DOHH2 (cell line): Measurements from ENCODE around the gene BBX.
A peak's percentile ranks its signal among the peaks of the same experiment; 100 is the strongest.

ENCODE experiments used
- H3F3A ChIP-seq: fragments of 200-600 bp; sonication (generic), shearing (Covaris generic); 2 replicates; pipeline ENCODE4 v1.6.0; 2016; ENCODE audit warnings: antibody characterized with exemption, mild to moderate bottlenecking; ENCODE audit not compliant: control insufficient read depth, insufficient read depth
- H3K27ac ChIP-seq: fragments of 200-600 bp; sonication (generic); 2 replicates; pipeline ENCODE4 v1.5.1; 2014; ENCODE audit warnings: low read depth, mild to moderate bottlenecking, low read length, moderate library complexity
- H3K27me3 ChIP-seq: fragments of 200-600 bp; sonication (generic); 2 replicates; pipeline ENCODE4 v1.6.1; 2014; ENCODE audit warnings: mild to moderate bottlenecking, low read length, mixed read lengths; ENCODE audit not compliant: control insufficient read depth
- H3K36me3 ChIP-seq: fragments of 200-600 bp; sonication (generic); 2 replicates; pipeline ENCODE4 v1.6.1; 2014; ENCODE audit warnings: mild to moderate bottlenecking, low read length, moderate library complexity, mixed read lengths; ENCODE audit not compliant: control insufficient read depth
- H3K4me1 ChIP-seq: fragments of 200-600 bp; sonication (generic); 2 replicates; pipeline ENCODE4 v1.6.1; 2014; ENCODE audit warnings: mild to moderate bottlenecking, low read length, mixed read lengths; ENCODE audit not compliant: control insufficient read depth
- H3K4me2 ChIP-seq: fragments of 200-600 bp; sonication (generic); 2 replicates; pipeline ENCODE4 v1.6.0; 2014; ENCODE audit warnings: mild to moderate bottlenecking, low read length, moderate library complexity
- H3K4me3 ChIP-seq: fragments of 200-600 bp; sonication (generic); 2 replicates; pipeline ENCODE4 v1.5.1; 2014; ENCODE audit warnings: mild to moderate bottlenecking, low read length, mixed read lengths
- H3K79me2 ChIP-seq: fragments of 200-600 bp; sonication (generic); 2 replicates; pipeline ENCODE4 v1.6.1; 2014; ENCODE audit warnings: mild to moderate bottlenecking, low read length, mixed read lengths; ENCODE audit not compliant: control insufficient read depth
- H3K9me2 ChIP-seq: fragments of 200-600 bp; sonication (generic); replicated peaks from 2 replicates; pipeline ENCODE4 v1.6.1; 2014; ENCODE audit warnings: mild to moderate bottlenecking, low read length, mixed read lengths; ENCODE audit not compliant: control insufficient read depth
- H3K9me3 ChIP-seq: fragments of 200-600 bp; sonication (generic); 2 replicates; pipeline ENCODE4 v1.6.1; 2014; ENCODE audit warnings: antibody characterized with exemption, low read length, mixed read lengths; ENCODE audit not compliant: control insufficient read depth, insufficient read depth
- H4K20me1 ChIP-seq: fragments of 200-600 bp; sonication (generic); 2 replicates; pipeline ENCODE4 v1.6.0; 2014; ENCODE audit warnings: low read depth, mild to moderate bottlenecking, antibody characterized with exemption, low read length, moderate library complexity; ENCODE audit not compliant: control insufficient read depth, insufficient read depth
- EZH2phosphoT487 ChIP-seq: fragments of 200-600 bp; sonication (generic); IDR thresholded peaks from 2 replicates; pipeline ENCODE4 v1.6.1; 2017; ENCODE audit warnings: borderline replicate concordance, mild to moderate bottlenecking, antibody characterized with exemption, low read length, moderate library complexity, mixed read lengths
- TF ChIP-seq, protein P1 (sequence below): fragments of 200-600 bp; sonication (generic); IDR thresholded peaks from one replicate; pipeline ENCODE4 v1.5.1; 2014; ENCODE audit warnings: antibody characterized with exemption, mild to moderate bottlenecking, low read depth, low read length; ENCODE audit not compliant: poor library complexity, severe bottlenecking

Gene BBX

DNA sequence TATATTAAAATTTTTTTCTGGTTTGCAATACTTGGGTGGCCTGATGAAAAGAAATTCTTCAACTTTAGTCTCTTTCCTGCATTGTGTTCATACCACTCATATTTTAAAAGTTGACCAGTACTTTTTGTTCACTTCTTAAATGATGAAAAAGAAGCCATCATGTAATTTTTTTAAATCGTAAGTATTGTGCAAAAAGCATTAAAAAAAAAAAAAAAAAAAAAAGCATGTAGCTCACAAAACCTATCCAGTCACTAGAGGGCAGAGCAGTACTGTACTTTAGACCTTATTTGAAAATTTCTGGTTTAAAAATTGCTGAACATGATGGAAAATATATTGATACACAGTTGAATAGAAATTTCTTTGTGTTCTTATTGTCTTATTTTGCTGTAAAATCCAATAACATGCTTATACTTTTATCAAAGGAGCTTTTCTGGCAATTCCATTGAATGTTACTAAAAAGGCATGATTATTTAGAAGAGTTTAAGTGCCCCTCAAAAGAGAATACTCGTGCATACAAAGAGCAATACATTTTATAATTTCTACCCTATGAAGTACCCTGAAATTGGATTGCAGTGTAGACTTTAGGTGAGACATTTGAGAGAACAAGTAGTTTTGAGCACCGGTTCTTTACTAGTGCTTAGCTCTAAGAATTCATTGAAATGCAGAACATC, 137.7 kb downstream of the BBX start:
- H3K27ac ChIP-seq: no peak overlapping the region
- H3K4me1 ChIP-seq: no peaks in the 10 kb centered on the region
- H3K27me3 ChIP-seq: no peaks in the 10 kb centered on the region
- no peaks in the 10 kb centered on the region; the same call in 1 of the 2 replicates for H4K20me1 ChIP-seq
- no peaks in the 10 kb centered on the region for H3K9me2 ChIP-seq
- no peaks in the 10 kb centered on the region for H3K79me2 ChIP-seq
- no peak overlapping the region for H3K4me3 ChIP-seq
- no peak for TF ChIP-seq EZH2phosphoT487
- TF ChIP-seq, protein P1, sequence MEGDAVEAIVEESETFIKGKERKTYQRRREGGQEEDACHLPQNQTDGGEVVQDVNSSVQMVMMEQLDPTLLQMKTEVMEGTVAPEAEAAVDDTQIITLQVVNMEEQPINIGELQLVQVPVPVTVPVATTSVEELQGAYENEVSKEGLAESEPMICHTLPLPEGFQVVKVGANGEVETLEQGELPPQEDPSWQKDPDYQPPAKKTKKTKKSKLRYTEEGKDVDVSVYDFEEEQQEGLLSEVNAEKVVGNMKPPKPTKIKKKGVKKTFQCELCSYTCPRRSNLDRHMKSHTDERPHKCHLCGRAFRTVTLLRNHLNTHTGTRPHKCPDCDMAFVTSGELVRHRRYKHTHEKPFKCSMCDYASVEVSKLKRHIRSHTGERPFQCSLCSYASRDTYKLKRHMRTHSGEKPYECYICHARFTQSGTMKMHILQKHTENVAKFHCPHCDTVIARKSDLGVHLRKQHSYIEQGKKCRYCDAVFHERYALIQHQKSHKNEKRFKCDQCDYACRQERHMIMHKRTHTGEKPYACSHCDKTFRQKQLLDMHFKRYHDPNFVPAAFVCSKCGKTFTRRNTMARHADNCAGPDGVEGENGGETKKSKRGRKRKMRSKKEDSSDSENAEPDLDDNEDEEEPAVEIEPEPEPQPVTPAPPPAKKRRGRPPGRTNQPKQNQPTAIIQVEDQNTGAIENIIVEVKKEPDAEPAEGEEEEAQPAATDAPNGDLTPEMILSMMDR: peak; percentile 63
- no peaks in the 10 kb centered on the region for H3K36me3 ChIP-seq
- no peaks in the 10 kb centered on the region for H3K9me3 ChIP-seq
- no peak overlapping the region for H3K4me2 ChIP-seq
- H3F3A ChIP-seq: 0 out of 2 replicates have a peak, but pooled peaks cover 3% of the 10 kb centered on the region

DNA sequence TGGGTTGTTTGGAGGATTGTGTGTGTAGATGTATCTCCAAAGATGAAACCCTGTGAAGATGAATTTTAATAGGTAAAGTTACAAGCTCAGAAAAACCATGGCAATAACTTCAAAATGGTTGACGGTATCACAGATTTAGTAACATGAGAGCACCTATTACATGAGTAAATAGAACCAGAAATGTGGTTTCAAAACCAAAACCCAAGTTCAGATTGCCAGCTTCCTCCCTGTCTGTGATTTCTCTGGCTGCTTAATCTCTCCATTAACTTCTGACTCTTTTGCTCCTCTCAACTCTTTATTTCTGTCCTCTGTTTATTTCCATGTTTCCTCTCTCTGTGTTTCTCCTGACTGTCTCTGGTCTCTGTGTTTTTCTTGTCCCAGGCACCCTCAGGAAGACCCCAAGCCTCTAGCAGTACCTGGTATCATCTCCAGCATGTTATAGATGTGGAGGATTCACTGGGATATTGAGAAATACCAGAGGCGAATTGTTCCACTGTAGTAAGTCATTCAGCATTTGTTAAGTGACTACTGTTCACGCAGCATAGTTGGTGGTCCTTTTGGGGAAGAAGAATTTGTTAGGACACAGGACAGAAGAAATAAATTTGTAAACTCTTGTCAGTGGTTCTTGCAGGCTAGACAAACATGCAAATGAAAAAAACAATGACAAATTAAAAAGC, 138.8 kb downstream of the BBX start:
- Histone ChIP-seq H3K36me3 (no peaks in the 10 kb centered on the region), H3K9me3 (no peaks in the 10 kb centered on the region), H4K20me1 (no peaks in the 10 kb centered on the region; the same call in 1 of the 2 replicates), H3K4me1 (no peaks in the 10 kb centered on the region), H3F3A (0 out of 2 replicates have a peak, but pooled peaks cover 3% of the 10 kb centered on the region), H3K9me2 (no peaks in the 10 kb centered on the region), H3K4me3 (no peak overlapping the region), H3K27ac (no peak overlapping the region), H3K79me2 (no peaks in the 10 kb centered on the region), H3K4me2 (no peak overlapping the region), H3K27me3 (no peaks in the 10 kb centered on the region)
- TF ChIP-seq EZH2phosphoT487: no peak
- TF ChIP-seq, protein P1: no peak

DNA sequence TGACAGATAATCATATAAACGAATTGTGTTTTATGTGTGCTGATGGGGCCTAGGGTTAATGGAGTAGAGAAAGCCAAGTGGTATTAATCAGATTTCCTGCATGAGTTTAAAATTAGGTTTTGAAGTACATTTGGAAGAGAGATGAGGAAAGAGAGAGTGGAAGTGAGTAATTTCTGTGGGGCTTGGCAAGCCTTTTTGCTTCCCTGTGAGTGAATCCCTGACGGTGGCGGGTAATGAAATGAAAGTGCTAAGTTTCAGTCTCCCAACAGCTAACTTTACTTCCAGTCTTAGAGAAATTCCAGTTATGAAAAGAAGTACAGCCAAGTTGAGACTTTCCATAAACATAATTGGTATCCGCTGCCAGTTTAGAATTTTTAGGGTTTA, 139.4 kb downstream of the BBX start:
- Histone ChIP-seq H3K9me2 (no peaks in the 10 kb centered on the region), H3K9me3 (no peaks in the 10 kb centered on the region), H3K27ac (no peak overlapping the region), H4K20me1 (no peaks in the 10 kb centered on the region; the same call in 1 of the 2 replicates), H3K4me3 (no peak overlapping the region), H3K4me2 (no peak overlapping the region), H3K79me2 (no peaks in the 10 kb centered on the region), H3F3A (0 out of 2 replicates have a peak, but pooled peaks cover 3% of the 10 kb centered on the region), H3K36me3 (no peaks in the 10 kb centered on the region), H3K27me3 (no peaks in the 10 kb centered on the region), H3K4me1 (no peaks in the 10 kb centered on the region)
- TF ChIP-seq, protein P1: no peak
- TF ChIP-seq EZH2phosphoT487: no peak
